ENCODE results near the gene OSCAR. TPM values are rescaled to one million over a fixed set of nuclear protein-coding genes. Genes with fewer than 3 reads are reported as not detected.
"Not testable (repeated sequence)": the region's sequence is repeated elsewhere in the genome, so short reads cannot be mapped to it uniquely, and the experiment has no call there.

Gene OSCAR
- total RNA-seq, 4 donors from 2014 or later: 0.29 to 3.0 (median 0.69) TPM; not detected in 1

- Histone ChIP-seq H3K27me3 (peaks cover 0 to 34% (median 20%) of the 10 kb centered on the region in 3 donors), H3K27ac (no peak overlapping the region), H3K4me3 (no peak overlapping the region), H3K4me1 (peaks cover 10 to 16% of the 10 kb centered on the region in 2 donors), H3K9me3 (no peaks in the 10 kb centered on the region), H3K36me3 (no peaks in the 10 kb centered on the region)
- no peak for TF ChIP-seq POLR2A (IDR thresholded peaks at IDR 0.05)
- no peak for TF ChIP-seq CTCF (IDR thresholded peaks at IDR 0.05 in 4 of 5, conservative IDR thresholded peaks at IDR 0.05 in 1 of 5)
- no peak for DNase-seq
- intact Hi-C loops (cut with DNase I; ENCODE audit: low total_unique reads): no loop called here
- ATAC-seq: no peak
- in situ Hi-C loops (cut with MboI; ENCODE audit: low sequenced_read_pairs in 4 of 4): no loop called here
These were observed 1.3 kb downstream of the OSCAR start for GRCh38 chr19:54099190-54099902.

GRCh38 chr19:54096617-54097106, 3.9 kb downstream of the OSCAR start:
- Histone ChIP-seq H3K4me1 (peaks cover 0 to 5% of the 10 kb centered on the region in 2 donors), H3K9me3 (no peaks in the 10 kb centered on the region), H3K27me3 (peaks cover 0 to 41% (median 20%) of the 10 kb centered on the region in 3 donors), H3K27ac (no peak overlapping the region), H3K4me3 (peak overlapping the region in 2 of 4 donors; percentile 15 to 25), H3K36me3 (no peaks in the 10 kb centered on the region)
- ATAC-seq (no peak), DNase-seq (no peak)
- intact Hi-C loops (cut with DNase I; ENCODE audit: low total_unique reads) (no loop called here), in situ Hi-C loops (cut with MboI; ENCODE audit: low sequenced_read_pairs in 4 of 4) (no loop called here)
- no peak for TF ChIP-seq CTCF (IDR thresholded peaks at IDR 0.05 in 4 of 5, conservative IDR thresholded peaks at IDR 0.05 in 1 of 5)
- no peak for TF ChIP-seq POLR2A (IDR thresholded peaks at IDR 0.05)

GRCh38 chr19:54095859-54096616, 4.6 kb downstream of the OSCAR start:
- intact Hi-C loops (cut with DNase I; ENCODE audit: low total_unique reads); H3K27ac ChIP-seq; in situ Hi-C loops (cut with MboI; ENCODE audit: low sequenced_read_pairs in 4 of 4); H3K9me3 ChIP-seq; DNase-seq; ATAC-seq; H3K36me3 ChIP-seq; H3K4me1 ChIP-seq: not testable (repeated sequence)
- Histone ChIP-seq H3K4me3 (peak overlapping the region; percentile 20 to 37 (median 30)), H3K27me3 (peaks cover 0 to 41% (median 20%) of the 10 kb centered on the region in 3 donors)

- Histone ChIP-seq H3K27me3 (peaks cover 0 to 41% (median 20%) of the 10 kb centered on the region in 3 donors), H3K4me1 (peaks cover 0 to 5% of the 10 kb centered on the region in 2 donors), H3K36me3 (no peaks in the 10 kb centered on the region), H3K27ac (no peak overlapping the region), H3K4me3 (peak overlapping the region; percentile 20 to 37 (median 30)), H3K9me3 (no peaks in the 10 kb centered on the region)
- no peak for ATAC-seq
- DNase-seq: no peak
- in situ Hi-C loops (cut with MboI; ENCODE audit: low sequenced_read_pairs in 4 of 4): no loop called here
- intact Hi-C loops (cut with DNase I; ENCODE audit: low total_unique reads): no loop called here
- TF ChIP-seq POLR2A (IDR thresholded peaks at IDR 0.05) (no peak), CTCF (IDR thresholded peaks at IDR 0.05 in 4 of 5, conservative IDR thresholded peaks at IDR 0.05 in 1 of 5) (no peak)
These were observed 5.3 kb downstream of the OSCAR start for GRCh38 chr19:54095136-54095858.

Measured in gastrocnemius medialis (tissue), 4 donors.